RWPE2 (cell line): ENCODE results near the gene RBP2.

Source experiments
- ATAC-seq: fragments of 200-7000 bp; cut with Tn5 transposase; 3 replicates; pipeline ENCODE4 v1.9.1; 2021; ENCODE audit warnings: low read depth
- DNase-seq: peaks from one replicate; pipeline ENCODE4 v3.0.0-alpha.2; 2020; ENCODE audit warnings: low spot score
- H3K27ac ChIP-seq: fragments of 450-650 bp; 2 replicates; pipeline ENCODE4 v1.5.1; 2017; ENCODE audit warnings: mild to moderate bottlenecking; ENCODE audit not compliant: poor library complexity, severe bottlenecking
- H3K27me3 ChIP-seq: fragments of 250-450 bp; sonication (Bioruptor Pico); 2 replicates; pipeline ENCODE4 v1.5.1; 2021; ENCODE audit warnings: mild to moderate bottlenecking, moderate library complexity; ENCODE audit not compliant: insufficient read depth, poor library complexity, severe bottlenecking
- H3K36me3 ChIP-seq: fragments of 250-450 bp; sonication (Bioruptor Pico); 2 replicates; pipeline ENCODE4 v1.5.1; 2020; ENCODE audit warnings: low read depth, mild to moderate bottlenecking, moderate library complexity
- H3K4me1 ChIP-seq: fragments of 250-450 bp; sonication (Bioruptor Pico); 2 replicates; pipeline ENCODE4 v1.5.1; 2021; ENCODE audit warnings: mild to moderate bottlenecking, moderate library complexity; ENCODE audit not compliant: insufficient read depth, poor library complexity, severe bottlenecking
- H3K4me3 ChIP-seq: fragments of 250-450 bp; sonication (Bioruptor Pico); 2 replicates; pipeline ENCODE4 v1.5.1; 2021; ENCODE audit warnings: mild to moderate bottlenecking, moderate library complexity; ENCODE audit not compliant: severe bottlenecking
- H3K9me3 ChIP-seq: fragments of 250-450 bp; sonication (Bioruptor Pico); 2 replicates; pipeline ENCODE4 v1.5.1; 2021; ENCODE audit warnings: mild to moderate bottlenecking, moderate library complexity; ENCODE audit not compliant: severe bottlenecking
- CTCF ChIP-seq: fragments of 450-650 bp; IDR thresholded peaks from one replicate; pipeline ENCODE4 v1.5.1; 2017; ENCODE audit warnings: mild to moderate bottlenecking, moderate library complexity; ENCODE audit not compliant: poor library complexity, severe bottlenecking

The RBP2 gene

GRCh38 chr3:139463466-139463865 is 12.8 kb downstream of the RBP2 start:
- TF ChIP-seq CTCF: no peak
- H3K4me1 ChIP-seq: no peaks in the 10 kb centered on the region
- DNase-seq: no peak

GRCh38 chr3:139460529-139460928 is 15.8 kb downstream of the RBP2 start:
- H3K4me1 ChIP-seq: peaks cover 5% of the 10 kb centered on the region
- no peak overlapping the region for H3K27ac ChIP-seq
- no peak for TF ChIP-seq CTCF
- DNase-seq: no peak
- H3K9me3 ChIP-seq: no peaks in the 10 kb centered on the region
- H3K27me3 ChIP-seq: no peaks in the 10 kb centered on the region
- ATAC-seq: no peak
- H3K36me3 ChIP-seq: no peaks in the 10 kb centered on the region
- H3K4me3 ChIP-seq: no peak overlapping the region

More at GRCh38 chr3:139463466-139463865, 12.8 kb downstream of the RBP2 start:
- Histone ChIP-seq H3K4me3 (no peak overlapping the region), H3K9me3 (no peaks in the 10 kb centered on the region), H3K27ac (no peak overlapping the region), H3K27me3 (no peaks in the 10 kb centered on the region), H3K36me3 (no peaks in the 10 kb centered on the region)
- no peak for ATAC-seq

GRCh38 chr3:139460076-139460475 is 16.2 kb downstream of the RBP2 start:
- Histone ChIP-seq H3K9me3 (no peaks in the 10 kb centered on the region), H3K27me3 (no peaks in the 10 kb centered on the region), H3K4me3 (no peak overlapping the region), H3K27ac (no peak overlapping the region), H3K4me1 (peaks cover 5% of the 10 kb centered on the region), H3K36me3 (no peaks in the 10 kb centered on the region)
- DNase-seq: no peak
- TF ChIP-seq CTCF: no peak
- no peak; the same call in 2 of the 3 replicates for ATAC-seq

GRCh38 chr3:139458348-139458747 is 18.0 kb downstream of the RBP2 start:
- Histone ChIP-seq H3K36me3 (no peaks in the 10 kb centered on the region), H3K9me3 (no peaks in the 10 kb centered on the region), H3K4me1 (peaks cover 5% of the 10 kb centered on the region), H3K4me3 (no peak overlapping the region), H3K27me3 (no peaks in the 10 kb centered on the region), H3K27ac (no peak overlapping the region)
- no peak for DNase-seq
- ATAC-seq: no peak
- TF ChIP-seq CTCF: no peak

GRCh38 chr3:139457066-139457465 is 19.2 kb downstream of the RBP2 start:
- TF ChIP-seq CTCF: no peak
- Histone ChIP-seq H3K4me3 (no peak overlapping the region), H3K36me3 (no peaks in the 10 kb centered on the region), H3K9me3 (no peaks in the 10 kb centered on the region), H3K27ac (no peak overlapping the region), H3K27me3 (no peaks in the 10 kb centered on the region), H3K4me1 (peaks cover 5% of the 10 kb centered on the region)
- ATAC-seq (peak; percentile 80), DNase-seq (no peak)
